Islet precursor cell (in vitro differentiated cells): ENCODE data around the gene CCDC187.
"Not testable (repeated sequence)": the region's sequence is repeated elsewhere in the genome, so short reads cannot be mapped to it uniquely, and the experiment has no call there.

Source experiments
- DNase-seq: peaks from one replicate; pipeline ENCODE4 v3.0.0-alpha.2; 2018

The CCDC187 gene

DNA sequence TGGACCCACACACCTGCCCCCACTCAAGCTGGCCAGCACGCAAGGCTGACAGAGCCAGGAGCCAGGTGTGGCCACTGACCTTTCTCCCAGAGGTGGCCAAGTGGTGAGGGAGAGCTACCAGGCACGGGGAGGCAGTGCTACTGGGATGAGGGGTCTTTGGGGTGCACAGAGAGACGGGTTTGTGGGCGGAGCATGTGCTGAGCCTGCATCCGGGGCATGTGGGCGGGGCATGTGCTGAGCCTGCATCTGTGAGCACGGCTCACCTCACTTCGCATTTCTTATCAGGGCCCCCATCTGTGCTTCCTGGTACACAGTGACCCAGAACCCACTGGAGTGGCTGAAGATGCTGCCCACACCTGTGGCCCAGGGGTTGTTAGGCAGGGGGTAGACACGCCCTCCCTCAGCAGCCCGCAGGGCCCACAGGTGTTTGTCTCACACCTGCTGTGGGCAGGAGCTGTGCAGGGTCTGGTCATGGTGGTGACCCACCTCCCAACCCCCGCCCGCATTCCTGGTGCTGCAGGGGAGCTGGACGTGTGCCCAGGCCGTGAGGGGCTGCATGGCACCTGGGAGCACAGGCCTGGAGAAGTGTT lies 21.5 kb downstream of the CCDC187 start:
- no peak for DNase-seq

DNA sequence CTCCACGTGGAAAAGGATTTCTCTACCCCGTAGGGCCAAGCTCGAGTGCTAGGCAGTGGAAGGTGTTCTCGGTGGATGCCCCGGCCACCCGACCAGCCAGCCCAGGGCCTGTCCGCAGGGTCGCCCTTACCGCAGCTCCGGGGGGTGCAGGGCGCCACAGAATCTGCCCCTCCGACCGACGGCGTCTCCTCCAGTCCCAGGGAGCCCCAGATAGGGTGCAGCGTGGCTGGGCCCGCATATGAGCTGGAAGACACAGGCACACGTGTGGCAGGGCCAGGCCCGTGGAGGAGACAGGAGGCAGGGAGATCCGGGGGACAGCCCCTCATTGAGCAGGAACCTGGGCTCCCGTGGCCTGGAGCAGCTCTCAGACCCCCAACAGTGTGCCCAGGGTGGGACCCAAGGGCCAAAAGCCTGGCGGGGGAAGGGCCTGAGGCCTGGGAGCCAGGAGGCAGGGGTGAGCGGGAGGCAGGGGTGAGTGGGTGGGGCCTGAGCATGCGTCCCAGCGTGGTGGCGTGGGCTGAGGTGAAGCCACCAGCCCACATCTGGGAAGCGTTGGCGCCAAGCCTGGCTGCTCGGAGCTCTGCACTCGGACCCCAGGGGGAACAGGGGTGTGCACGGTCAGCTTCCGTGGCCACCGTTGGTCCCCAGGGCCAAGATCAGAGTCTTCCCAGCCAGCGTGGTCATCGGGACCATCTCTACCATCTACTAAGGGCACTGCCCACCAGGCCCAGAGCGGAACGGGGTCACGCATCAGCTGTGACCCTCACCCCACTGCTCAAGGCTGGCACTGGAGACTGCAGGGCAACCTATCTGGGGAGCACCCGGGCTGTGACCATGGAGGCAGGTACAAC lies 22.2 kb downstream of the CCDC187 start:
- DNase-seq = no peak

DNA sequence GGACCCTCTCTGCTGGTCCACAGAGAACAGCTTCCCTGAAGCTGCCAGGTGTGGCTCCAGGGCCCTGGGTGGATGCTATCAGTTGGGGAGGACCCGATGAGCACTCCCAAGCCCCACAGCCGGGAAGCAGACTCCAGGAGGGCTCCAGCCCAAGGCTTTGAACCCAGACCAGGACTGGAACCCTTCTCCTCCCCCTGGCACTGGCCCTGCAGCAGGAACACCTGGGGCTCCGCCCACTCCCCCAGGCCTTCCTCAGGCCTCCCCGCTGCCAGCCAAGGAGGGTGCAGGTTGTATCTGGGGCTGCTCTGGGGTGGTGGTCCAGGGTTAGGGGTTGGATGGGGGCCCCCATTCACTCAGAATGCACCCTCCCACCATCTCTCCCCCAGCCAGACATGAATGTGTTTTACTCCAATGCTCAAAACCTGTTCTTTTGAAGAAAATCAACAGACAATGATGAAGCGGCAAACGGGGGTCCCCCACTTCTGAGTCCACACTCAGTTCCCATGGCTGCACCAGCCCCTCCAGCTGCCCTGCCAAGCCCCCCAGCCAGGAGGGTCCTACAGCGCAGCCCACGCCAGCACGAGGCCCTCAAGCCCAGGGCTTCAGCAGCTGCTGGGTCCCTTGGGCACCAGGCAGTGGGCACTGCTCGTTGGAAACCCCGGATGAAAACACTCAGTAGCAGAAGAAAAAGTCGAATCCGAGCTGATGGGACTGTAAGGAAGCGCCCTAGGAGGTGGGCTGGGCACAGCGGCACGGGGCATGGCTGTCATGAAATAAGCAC lies 23.2 kb downstream of the CCDC187 start:
- no peak for DNase-seq

DNA sequence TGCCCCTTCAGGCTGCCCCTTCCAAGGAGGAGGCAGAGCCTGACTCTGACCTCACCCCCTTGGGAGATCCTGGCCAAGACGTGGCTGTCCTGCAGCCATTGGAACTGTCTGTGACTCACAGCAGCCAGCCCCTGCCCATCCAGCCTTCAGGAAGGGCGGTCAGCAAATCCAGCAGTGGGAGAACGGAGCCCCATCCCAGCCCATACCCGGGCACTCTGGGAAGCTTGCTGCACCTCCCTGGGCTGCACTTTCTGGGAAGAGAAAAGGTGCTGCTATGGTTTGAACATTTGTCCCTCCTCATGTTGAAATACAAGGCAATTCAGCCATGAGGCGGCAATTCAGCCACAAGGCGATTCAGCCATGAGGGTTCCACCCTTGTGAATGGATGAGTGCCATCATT lies 24.4 kb downstream of the CCDC187 start:
- no peak for DNase-seq

DNA sequence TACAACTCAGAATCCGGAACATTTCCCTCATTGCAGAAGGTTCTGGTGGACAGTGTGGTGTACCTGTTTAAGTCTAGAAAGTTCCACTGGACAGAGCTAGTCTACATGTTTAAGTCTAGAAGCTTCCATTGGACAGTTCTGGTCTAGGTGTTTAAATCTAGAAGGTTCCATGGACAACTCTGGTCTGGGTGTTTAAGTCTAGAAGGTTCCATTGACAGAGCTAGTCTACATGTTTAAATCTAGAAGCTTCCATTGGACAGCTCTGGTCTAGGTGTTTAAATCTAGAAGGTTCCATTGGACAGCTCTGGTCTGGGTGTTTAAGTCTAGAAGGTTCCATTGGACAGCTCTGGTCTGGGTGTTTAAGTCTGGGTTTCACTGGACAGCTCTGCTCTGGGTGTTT lies 25.0 kb downstream of the CCDC187 start:
- DNase-seq = no peak

DNA sequence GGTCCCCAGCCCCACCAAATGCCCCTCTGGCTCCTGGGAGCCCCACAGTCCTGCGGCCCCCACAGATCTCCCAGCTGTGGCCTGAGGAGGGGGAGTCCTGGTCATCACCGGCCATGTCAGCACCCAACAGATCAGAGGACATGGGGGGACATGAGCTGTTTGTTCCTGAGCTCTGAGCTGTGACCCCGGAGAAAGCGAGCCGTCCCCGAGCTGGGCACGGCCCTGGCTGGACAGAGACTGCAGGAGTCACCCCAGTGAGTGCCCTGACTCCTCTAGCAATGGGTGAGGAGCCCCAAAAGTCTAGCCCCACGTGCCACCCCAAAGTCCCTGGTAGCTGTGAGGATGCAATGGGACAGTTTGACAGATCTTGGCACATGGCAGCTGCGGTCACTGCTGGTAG lies 25.7 kb downstream of the CCDC187 start:
- DNase-seq = no peak

DNA sequence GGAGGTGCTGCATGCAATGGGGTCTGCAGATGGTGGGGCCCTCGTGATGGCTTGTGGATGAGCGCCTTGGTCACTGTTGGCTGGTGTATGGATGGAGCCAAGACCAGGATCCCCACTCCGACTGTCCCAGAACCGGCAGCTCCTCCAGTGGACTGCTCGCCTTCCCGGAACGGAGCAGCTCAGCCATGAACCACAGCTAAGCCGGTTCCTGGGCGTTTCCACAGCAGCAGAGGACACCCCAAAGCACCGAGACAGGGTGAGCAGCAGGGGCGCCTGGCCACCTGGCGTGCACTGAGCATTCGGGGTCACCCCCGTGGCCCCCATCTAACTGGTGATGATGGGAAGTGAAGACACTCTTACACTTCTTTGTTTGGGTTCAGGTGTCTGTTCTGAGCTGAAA lies 26.1 kb downstream of the CCDC187 start:
- no peak for DNase-seq

DNA sequence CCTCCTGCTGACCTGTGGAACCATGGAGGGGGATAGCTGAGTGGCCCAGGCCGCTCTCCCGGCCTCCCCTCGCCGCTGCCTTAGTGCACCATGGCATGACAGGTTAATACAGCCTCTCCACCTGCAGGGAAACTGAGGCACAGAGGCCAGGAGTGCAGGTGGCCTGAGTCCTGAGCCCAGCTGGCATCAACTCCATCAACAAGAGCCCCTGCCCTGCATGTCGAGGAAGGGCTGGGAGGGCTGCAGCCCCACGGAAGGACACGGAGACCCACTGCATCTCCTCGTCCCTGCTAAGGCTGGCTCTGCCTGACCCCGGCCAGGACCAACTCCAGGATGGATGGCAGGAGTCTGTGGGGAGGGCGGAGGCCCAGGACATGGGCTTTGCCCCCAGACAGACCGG lies 27.2 kb downstream of the CCDC187 start:
- no peak for DNase-seq

DNA sequence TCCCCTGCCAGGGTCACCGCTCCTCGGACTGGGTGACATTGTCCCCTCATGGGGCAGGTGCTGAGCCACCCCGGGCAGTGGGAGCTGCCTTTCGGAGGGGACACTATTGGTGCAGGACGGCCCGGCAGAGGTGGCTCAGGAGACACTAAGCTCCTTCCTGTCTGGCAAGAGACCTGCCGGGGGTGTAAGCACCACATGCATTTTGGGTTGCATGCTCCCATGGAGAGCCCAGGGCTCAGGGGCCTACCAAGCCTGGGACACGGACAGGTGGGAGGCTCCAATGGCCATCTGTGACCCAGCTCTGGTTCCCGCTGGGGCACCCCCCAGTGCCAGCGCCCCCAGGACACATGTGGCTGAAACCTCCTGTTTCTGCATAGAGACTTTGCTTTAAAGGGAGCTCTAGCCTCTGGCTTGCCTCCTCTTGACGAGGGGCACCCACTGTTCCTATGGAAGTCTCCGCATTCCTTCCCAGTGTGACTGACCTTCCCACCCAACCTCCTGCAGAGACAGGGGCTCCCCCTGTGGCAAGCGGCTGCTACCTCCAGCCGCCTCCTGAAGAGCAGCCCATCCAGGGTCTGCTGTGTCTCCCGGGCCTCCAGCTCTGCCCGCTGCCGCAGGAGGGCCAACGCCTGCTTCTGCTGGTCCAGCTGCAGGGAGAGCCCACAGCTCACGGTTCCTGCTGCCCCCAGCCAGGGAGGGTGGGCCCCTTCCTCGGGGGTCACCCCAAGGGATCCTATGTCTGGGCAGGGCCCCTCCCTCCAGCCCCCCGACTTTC lies 28.1 kb downstream of the CCDC187 start:
- DNase-seq = no peak

DNA sequence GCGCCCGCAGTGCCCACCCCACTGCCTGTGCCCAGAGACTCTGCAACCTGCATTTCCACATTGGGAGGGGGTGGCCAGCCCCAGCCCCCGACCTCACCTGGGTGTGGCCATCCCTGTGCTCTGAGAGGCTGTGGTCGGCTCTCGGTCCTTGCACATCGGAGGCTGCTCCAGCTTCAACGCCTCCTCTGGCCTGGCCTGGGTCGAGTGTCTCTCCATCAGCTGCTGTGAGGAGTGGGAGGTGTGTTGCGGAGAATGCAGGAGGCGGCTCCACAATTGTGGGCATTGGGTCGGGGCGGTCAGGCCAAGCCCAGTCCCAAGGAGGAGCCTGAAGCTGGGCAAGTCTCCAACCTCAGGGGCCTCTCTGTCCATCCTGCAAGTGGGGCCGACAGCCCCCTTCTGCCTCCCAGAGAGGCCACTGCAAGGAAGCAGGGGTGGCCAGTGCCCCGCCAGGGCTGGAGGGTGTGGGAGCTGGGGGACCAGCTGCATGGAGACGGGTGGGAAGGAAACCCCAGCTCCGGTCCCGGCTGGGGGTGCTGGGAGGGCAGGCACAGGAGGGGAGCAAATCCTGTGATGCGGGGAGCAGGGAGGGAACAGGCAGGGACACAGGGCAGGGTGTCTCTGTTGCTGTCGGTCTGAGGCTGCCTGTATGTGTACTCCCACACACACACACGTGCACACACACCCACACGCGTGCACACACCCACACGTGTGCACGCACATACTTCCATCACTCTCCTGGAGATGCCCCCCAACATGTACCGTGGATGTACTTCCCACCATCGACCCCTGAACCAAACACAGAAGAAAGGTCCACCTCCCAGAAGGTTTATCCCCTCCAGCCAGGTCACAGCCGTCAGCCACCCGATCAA lies 28.9 kb downstream of the CCDC187 start:
- no peak for DNase-seq

DNA sequence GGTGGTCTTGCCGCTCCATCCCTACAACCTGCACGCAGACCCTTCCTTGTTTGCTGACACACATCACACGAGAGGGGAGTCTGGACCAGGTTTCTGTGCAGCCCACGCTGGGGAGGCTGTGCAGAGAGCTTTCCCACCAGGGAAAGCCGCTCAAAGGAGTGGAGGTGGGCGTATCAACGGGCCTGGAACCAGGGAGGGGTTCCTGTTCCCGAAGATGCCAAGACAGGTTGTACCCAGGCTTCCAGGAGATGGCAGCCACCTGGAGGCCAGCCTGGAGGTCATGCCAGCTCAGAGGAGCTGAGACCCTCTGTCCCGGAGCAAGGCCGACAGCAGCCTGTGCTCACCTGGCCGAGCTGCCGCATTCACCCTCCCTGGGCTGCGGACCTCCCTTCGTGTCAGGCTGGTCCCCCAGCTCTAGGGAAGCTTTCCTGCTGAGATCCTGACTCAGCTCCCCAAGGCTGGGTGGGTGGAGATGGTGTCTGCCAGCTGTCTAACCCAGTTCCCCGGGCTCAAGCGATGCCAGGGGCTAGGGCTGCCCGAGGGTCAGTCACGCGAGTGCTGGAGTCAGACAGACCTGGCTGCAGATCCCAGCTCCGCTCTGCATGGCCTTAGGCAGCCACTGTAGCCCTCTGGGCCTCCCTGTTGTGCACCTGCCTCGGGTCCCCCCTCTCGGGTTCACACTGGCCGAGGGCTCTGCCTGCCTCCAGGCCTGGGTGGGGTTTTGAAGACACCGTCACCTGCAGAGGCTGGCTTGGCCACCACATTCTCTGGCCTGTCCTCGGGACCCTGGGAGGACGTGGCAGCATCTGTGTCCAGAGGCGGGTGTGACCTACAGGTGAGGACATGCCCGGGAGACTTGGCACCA lies 29.7 kb downstream of the CCDC187 start:
- DNase-seq = no peak

DNA sequence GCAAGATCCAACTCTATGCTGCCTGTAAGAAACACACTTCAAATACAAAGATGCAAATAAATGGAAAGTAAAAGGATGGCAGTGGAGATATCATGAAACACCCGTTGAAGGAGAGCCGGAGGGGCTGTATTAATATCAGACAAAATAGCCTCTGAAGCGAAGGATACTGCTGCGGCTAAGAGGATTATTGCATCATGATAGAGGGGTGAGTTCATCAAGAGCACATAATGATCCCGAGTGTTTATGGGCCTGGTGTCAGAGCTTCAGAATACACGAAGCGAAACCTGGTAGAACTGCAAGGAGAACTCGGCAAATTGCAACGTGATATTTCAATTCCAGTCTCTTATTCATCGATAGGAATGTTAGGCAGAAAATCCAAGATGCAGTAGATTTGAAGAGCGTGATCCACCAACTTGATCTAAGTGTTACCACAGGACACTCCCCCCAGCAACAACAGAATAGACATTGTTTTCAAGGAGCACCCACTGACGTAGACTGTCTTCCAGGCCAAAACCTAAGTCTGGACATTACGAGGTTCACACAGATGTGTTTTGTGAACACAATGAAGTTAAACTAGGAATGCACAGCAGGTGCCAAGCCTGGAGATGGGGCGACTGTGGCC lies 30.5 kb downstream of the CCDC187 start:
- no peak for DNase-seq

DNA sequence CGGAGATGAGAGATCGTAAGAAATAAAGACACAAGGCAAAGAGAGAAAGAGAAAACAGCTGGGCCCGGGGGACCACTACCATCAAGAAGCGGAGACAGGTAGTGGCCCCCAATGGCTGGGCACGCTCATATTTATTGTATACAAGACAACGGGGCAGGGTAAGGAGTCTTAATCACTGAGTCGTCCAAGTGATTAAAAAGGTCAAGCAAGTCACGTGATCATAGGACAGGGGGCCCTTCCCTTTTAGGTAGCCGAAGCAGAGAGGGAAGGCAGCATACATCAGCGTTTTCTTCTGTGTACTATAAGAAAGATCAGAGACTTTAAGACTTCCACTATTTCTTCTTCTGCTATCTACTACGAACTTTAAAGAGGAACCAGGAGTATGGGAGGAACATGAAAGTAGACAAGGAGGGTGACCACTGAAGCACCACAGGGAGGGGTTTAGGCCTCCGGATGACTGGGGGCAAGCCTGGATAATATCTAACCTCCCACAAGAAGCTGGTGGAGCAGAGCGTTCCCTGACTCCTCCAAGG lies 33.7 kb downstream of the CCDC187 start:
- DNase-seq = no peak

DNA sequence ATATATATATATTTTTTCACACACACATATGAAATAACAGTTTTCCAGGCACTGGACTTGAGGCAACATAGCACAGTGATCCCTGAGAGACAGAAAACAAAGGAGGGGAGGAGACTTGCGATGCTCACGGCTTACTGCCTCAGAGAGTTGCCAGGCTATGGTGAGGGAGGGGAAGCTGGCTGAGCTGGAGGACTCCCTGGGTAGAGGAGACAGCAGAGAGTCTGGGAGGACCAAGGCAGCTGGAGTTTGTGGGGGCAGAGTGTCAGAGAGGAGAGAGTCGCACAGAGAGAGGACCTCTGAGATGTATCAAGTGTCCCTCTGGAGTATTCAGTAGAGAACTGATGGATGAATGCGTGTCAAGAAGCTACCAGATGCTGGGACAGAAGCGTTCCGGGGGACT lies 35.2 kb downstream of the CCDC187 start:
- no peak for DNase-seq

DNA sequence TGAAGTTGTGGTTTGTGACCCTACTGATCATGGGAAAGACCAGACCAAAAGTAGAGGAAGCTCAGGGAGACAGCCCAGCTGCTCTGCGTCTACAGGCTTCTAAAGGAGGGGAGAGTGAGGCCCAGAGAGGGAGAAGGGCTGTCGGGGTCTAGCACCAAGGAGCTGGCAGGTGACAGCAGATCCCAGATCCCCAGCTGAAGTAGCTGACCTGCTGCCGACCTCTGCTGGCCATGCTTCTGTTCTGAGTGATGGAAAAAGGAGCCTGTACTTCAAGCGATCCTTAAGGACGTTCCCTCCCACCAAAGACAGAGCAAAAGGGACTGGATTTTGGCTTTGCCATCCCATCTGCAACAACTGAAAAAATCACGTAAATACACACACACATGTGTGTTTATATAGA lies 35.6 kb downstream of the CCDC187 start:
- DNase-seq = peak; percentile 80

DNA sequence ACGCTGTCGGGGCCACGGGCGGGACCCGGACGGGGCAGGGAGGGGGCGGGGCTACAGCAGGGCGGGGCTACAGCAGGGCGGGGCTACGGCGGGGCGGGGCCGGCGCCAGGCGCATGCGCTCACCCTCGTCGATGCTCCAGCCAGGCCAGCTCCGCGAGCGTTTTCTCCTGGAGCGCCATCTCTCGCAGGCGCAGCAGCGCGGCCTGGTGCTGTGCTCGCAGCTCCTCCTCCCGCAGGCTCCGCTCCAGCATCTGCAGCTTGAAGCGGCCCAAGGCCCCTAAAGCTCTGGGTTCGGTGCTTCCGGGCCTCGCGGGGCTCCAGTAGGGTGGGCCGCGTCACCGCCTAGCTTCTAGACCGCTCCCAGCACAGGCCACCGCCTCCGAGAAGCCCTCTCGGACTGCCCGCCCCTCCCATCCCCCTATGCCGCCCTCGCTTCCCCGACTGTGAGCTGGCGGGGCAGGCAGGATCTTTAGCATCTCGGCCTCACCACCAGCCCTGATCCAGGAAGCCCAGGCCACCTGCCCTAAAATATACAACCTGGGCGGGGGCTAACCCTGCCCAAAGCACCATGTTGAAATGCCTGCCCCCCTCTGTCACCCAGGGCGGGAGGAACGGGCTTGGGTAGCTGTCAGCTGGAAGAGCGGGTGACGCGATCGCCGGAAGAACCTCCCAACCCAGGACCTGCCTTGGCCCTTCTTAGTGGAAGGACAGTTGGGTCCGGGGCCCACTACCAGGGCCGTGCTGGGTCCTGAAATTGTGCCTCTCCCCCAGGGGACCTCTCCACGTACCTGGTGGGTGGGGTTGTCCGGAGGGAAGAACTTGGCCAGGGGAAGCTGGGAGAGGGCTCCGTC lies 36.4 kb downstream of the CCDC187 start:
- DNase-seq = peak; percentile 93

DNA sequence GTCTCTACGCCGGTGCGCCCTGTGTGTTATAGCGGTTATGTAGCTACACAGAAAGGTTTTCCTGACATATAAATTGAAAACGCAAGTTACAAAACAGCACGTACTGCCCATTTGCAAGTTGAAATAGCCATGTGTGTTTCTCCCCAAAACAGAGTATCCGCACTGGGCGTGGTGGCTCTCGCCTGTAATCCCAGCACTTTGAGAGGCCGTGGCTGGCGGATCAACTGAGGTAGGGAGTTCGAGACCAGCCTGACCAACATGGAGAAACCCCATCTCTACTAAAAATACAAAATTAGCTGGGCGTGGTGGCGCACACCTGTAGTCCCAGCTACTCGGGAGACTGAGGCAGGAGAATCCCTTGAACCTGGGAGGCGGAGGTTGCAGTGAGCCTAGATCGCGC lies 37.3 kb downstream of the CCDC187 start:
- DNase-seq = not testable (repeated sequence)

DNA sequence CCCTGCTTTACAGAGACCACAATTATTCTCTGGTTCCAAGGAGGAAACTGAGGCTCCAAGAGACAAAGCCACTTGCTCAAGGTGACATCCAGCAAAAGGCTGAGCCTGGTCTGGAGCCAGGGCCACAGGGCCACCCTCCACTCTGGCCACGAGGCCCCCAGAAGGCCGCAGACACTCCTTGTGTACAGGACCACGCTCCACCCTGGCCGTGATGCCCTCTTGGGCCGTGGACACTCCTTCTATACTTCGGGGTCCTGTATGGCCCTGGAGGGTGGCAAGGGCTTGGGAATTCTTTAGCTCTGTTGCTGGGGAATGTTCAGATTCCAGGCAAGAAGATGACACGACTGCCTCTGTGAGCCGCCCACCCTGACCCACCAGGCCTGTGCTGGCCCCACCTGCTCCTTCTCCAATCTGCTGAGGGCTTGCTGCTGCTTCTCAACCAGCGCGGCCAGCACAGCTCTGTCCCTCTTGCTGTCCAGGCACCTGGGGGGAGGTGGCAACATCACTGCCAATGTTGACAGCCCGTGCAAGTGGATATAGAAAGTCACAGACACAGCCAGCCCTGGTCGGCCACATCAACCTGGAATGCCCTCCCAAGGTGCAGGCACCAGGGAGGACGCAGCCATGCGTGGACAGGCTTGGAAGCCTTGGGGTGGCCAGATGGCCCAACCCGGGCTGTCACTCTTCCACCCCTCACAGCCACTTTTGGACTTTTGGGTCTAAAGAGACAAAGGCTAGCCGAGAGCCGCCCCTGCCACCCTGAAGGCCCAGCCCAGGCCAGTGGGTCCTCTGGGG lies 38.1 kb downstream of the CCDC187 start:
- DNase-seq = no peak
